Measurements from ENCODE around the gene SLIT3. TPM values are rescaled to one million over a fixed set of nuclear protein-coding genes. Genes with fewer than 3 reads are reported as not detected.
"Not testable (repeated sequence)": the region's sequence is repeated elsewhere in the genome, so short reads cannot be mapped to it uniquely, and the experiment has no call there.

SLIT3 gene
- total RNA-seq, 2 donors from 2014 or later: 6.6 to 6.7 TPM

DNA sequence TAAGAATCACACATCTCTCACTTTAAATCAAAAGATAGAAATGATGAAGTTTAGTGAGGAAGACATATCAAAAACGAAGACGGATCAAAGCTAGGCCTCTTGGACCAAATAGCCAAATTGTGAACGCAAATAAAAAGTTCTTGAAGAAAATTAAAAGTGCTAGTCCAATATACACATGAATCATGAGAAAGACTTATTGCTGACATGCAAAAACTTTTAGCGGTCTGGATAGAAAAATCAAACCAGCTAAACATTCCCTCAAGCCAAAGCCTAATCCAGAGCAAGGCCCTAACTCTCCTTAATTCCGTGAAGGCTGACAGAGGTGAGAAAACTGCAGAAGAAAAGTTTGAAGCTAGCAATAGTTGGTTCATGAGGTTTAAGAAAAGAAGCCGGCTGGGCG is 557.3 kb downstream of the SLIT3 start:
- Histone ChIP-seq H3K36me3 (replicated peaks in 1 of 2; ENCODE audit: insufficient read depth in 1 of 2, low read depth in 2 of 2) (no peaks in the 10 kb centered on the region), H3K9me3 (no peaks in the 10 kb centered on the region), H3K4me3 (no peak overlapping the region), H3K27ac (no peak overlapping the region), H3K4me1 (no peaks in the 10 kb centered on the region), H3K27me3 (no peaks in the 10 kb centered on the region)
- DNase-seq: no peak
- intact Hi-C loops (cut with DNase I): no loop called here
- no peak for ATAC-seq
- WGBS, 2 donors: 77 to 87% methylated on average over 7 of the region's 7 CpGs
- TF ChIP-seq, protein P1, sequence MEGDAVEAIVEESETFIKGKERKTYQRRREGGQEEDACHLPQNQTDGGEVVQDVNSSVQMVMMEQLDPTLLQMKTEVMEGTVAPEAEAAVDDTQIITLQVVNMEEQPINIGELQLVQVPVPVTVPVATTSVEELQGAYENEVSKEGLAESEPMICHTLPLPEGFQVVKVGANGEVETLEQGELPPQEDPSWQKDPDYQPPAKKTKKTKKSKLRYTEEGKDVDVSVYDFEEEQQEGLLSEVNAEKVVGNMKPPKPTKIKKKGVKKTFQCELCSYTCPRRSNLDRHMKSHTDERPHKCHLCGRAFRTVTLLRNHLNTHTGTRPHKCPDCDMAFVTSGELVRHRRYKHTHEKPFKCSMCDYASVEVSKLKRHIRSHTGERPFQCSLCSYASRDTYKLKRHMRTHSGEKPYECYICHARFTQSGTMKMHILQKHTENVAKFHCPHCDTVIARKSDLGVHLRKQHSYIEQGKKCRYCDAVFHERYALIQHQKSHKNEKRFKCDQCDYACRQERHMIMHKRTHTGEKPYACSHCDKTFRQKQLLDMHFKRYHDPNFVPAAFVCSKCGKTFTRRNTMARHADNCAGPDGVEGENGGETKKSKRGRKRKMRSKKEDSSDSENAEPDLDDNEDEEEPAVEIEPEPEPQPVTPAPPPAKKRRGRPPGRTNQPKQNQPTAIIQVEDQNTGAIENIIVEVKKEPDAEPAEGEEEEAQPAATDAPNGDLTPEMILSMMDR (IDR thresholded peaks at IDR 0.05): no peak
- no peak for TF ChIP-seq POLR2A (IDR thresholded peaks at IDR 0.05)

DNA sequence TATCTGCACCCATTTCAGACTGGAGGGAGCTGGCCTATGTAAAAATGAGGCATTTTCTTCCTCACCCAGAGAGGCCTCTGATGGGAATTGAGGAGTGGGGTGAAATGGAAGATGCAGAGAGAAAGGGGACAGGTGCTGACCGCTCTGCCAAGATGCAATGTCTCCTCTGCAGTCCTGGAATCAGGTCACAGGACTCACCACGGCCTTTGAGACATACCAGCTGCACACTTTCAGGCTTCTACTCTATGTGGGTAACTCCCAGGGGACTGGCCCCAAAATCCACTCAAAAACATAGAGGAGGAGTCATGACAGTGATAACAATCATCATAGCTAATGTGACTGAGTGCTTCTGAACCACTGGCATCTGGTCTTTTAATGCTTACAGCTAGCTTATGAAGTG is 558.6 kb downstream of the SLIT3 start:
- 52 to 76% methylated on average over 2 of the region's 2 CpGs for WGBS, 2 donors
- H3K4me1 ChIP-seq; DNase-seq; ATAC-seq; intact Hi-C loops (cut with DNase I); H3K4me3 ChIP-seq; H3K36me3 ChIP-seq (replicated peaks in 1 of 2; ENCODE audit: insufficient read depth in 1 of 2, low read depth in 2 of 2); H3K27ac ChIP-seq; H3K9me3 ChIP-seq; H3K27me3 ChIP-seq: not testable (repeated sequence)

DNA sequence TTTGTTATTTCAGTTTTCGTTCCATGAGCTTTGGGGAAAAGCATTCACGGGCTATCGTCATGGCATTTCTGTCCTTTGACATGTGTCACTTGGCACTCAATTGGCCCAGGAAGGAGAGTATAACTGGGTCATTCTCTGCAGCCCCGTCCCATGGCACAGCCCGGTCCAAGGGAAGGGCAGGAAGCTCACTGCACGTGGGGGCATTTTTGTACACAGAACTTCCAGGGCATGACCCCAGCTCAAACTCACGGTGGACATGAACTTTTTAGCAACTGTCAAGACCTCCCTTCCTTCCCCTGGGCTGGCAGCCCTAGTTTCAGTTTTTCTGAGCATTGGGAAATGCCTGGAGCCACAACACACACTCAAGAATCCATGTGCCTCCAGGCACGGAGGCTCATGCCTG is 560.1 kb downstream of the SLIT3 start:
- 70% methylated on average over 7 to 8 of the region's 8 CpGs for WGBS, 2 donors
- TF ChIP-seq POLR2A (IDR thresholded peaks at IDR 0.05): no peak
- TF ChIP-seq, protein P1 (IDR thresholded peaks at IDR 0.05): no peak
- Histone ChIP-seq H3K27me3 (no peaks in the 10 kb centered on the region), H3K27ac (no peak overlapping the region), H3K9me3 (no peaks in the 10 kb centered on the region), H3K4me3 (no peak overlapping the region), H3K4me1 (no peaks in the 10 kb centered on the region), H3K36me3 (replicated peaks in 1 of 2; ENCODE audit: insufficient read depth in 1 of 2, low read depth in 2 of 2) (no peaks in the 10 kb centered on the region)
- intact Hi-C loops (cut with DNase I): no loop called here
- no peak for DNase-seq
- ATAC-seq: peak; percentile 15

DNA sequence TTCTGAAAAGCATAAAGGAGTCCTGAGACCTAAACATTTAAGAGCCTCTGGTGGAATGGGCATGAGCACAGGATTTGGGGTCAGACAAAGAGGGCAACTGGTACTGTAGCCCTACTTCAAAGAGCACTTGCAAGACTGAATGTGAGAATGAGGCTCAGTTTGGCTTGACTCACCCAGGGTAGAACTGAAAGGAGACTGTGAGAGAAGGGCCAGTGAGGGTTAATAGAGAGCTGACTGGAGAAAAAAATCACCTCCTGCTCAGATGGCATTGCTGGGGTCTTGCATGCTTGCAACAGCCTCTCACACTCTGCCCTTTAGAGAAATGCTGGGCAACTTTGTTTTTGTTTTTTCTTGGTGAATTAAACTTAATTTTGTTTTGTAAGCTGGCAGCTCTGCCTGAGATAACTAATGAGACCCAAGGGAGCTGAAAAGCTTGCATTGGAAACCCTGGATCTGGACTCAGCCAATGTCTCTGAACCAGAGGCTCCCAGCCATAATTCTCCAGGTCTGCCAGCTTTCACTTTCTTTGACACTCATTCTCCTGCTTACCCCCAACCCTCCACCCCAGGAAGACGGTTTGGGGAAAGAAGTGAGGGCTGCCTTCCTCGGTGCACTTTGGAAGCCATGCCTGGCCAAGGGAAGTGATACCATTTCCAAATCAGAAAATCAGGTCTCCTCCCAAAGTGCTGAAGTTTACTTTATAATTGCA is 560.7 kb downstream of the SLIT3 start:
- Histone ChIP-seq H3K4me1 (no peaks in the 10 kb centered on the region), H3K27ac (no peak overlapping the region), H3K36me3 (replicated peaks in 1 of 2; ENCODE audit: insufficient read depth in 1 of 2, low read depth in 2 of 2) (no peaks in the 10 kb centered on the region), H3K9me3 (no peaks in the 10 kb centered on the region), H3K27me3 (no peaks in the 10 kb centered on the region), H3K4me3 (no peak overlapping the region)
- DNase-seq: no peak
- intact Hi-C loops (cut with DNase I): no loop called here
- TF ChIP-seq, protein P1 (IDR thresholded peaks at IDR 0.05): no peak
- no peak for TF ChIP-seq POLR2A (IDR thresholded peaks at IDR 0.05)
- no peak for ATAC-seq
- 45 to 49% methylated on average over 2 of the region's 2 CpGs for WGBS, 2 donors

DNA sequence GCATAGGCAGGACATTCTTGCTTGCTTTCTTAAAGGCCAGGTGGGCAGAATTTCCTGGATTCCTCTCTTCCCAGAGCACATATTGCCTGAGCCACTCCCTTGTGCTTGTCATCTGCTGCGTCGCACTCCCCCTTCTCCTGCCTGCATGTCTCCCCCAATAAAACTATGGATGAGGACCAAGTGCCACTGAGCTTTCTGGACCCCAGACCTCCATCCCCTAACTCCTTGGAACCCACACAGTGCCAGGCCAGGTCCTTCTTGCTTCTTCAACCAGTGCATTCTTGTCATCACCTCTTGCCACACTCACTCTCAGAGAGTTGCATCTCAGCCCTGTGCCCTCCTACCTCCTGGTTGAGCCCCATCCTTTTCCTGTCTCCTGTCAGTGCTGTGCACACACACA is 563.9 kb downstream of the SLIT3 start:
- Histone ChIP-seq H3K36me3 (replicated peaks in 1 of 2; ENCODE audit: insufficient read depth in 1 of 2, low read depth in 2 of 2) (no peaks in the 10 kb centered on the region), H3K4me1 (no peaks in the 10 kb centered on the region), H3K27me3 (no peaks in the 10 kb centered on the region), H3K4me3 (no peak overlapping the region), H3K9me3 (no peaks in the 10 kb centered on the region), H3K27ac (no peak overlapping the region)
- DNase-seq (no peak), ATAC-seq (no peak)
- 94 to 97% methylated on average over 2 of the region's 2 CpGs for WGBS, 2 donors
- TF ChIP-seq POLR2A (IDR thresholded peaks at IDR 0.05): no peak
- TF ChIP-seq, protein P1 (IDR thresholded peaks at IDR 0.05): no peak
- intact Hi-C loops (cut with DNase I): no loop called here
